HG03280 (cell line): ENCODE measurements around the gene LPO.

Source experiments
- ATAC-seq: cut with Tn5 transposase; IDR thresholded peaks from one replicate; pipeline ENCODE4 v1.9.1; 2021; ENCODE audit warnings: mild to moderate bottlenecking, moderate library complexity; ENCODE audit not compliant: unreplicated experiment

The LPO gene

GRCh38 chr17:58253082-58253481 is 14.7 kb downstream of the LPO start:
- no peak for ATAC-seq

- no peak for ATAC-seq
These were observed 16.4 kb downstream of the LPO start for GRCh38 chr17:58254803-58255202.

GRCh38 chr17:58262149-58262548 is 23.8 kb downstream of the LPO start:
- ATAC-seq: no peak

- ATAC-seq: no peak
These were observed 25.4 kb downstream of the LPO start for GRCh38 chr17:58263773-58264172.

- no peak for ATAC-seq
These were observed 26.2 kb downstream of the LPO start for GRCh38 chr17:58264407-58265103.

- no peak for ATAC-seq
These were observed 26.9 kb downstream of the LPO start for GRCh38 chr17:58265271-58265670.

GRCh38 chr17:58265902-58266875 is 27.8 kb downstream of the LPO start:
- no peak for ATAC-seq

GRCh38 chr17:58267347-58268324 is 29.3 kb downstream of the LPO start:
- ATAC-seq: no peak

GRCh38 chr17:58268326-58268725 is 29.9 kb downstream of the LPO start:
- no peak for ATAC-seq

GRCh38 chr17:58268774-58269556 is 30.6 kb downstream of the LPO start:
- no peak for ATAC-seq

- ATAC-seq: no peak
These were observed 31.3 kb downstream of the LPO start for GRCh38 chr17:58269557-58270291.

GRCh38 chr17:58270476-58271215 is 32.3 kb downstream of the LPO start:
- no peak for ATAC-seq

GRCh38 chr17:58271216-58271931 is 33.0 kb downstream of the LPO start:
- ATAC-seq: no peak

GRCh38 chr17:58272367-58273280 is 34.2 kb downstream of the LPO start:
- ATAC-seq: no peak

- ATAC-seq: no peak
These were observed 35.2 kb downstream of the LPO start for GRCh38 chr17:58273453-58274104.

- ATAC-seq: no peak
These were observed 37.0 kb downstream of the LPO start for GRCh38 chr17:58275417-58275816.
